SK-N-MC (cell line): ENCODE results near the gene ADK.

Source experiments
- DNase-seq: peaks from one replicate; pipeline ENCODE4 v3.0.0-alpha.2; 2011; ENCODE audit warnings: low read depth, low spot score
- H3K27ac ChIP-seq: fragments of 200-600 bp; sonication (generic); 2 replicates; pipeline ENCODE4 v1.5.1; 2016; ENCODE audit warnings: mixed run types
- H3K36me3 ChIP-seq: fragments of 200-600 bp; sonication (generic); 2 replicates; pipeline ENCODE4 v1.6.1; 2017; ENCODE audit warnings: antibody characterized with exemption, low read length, mixed read lengths; ENCODE audit not compliant: insufficient read depth
- H3K4me3 ChIP-seq: fragments of 200-600 bp; sonication (generic); 2 replicates; pipeline ENCODE4 v1.5.1; 2016
- H3K9ac ChIP-seq: fragments of 200-600 bp; sonication (generic); 2 replicates; pipeline ENCODE4 v1.8.0; 2017; ENCODE audit warnings: mixed run types, mixed read lengths; ENCODE audit not compliant: insufficient read length
- H3K9me3 ChIP-seq: fragments of 200-600 bp; sonication (generic); 2 replicates; pipeline ENCODE4 v1.6.1; 2017; ENCODE audit warnings: low read depth, mild to moderate bottlenecking, antibody characterized with exemption, low read length, moderate library complexity, mixed read lengths
- EZH2 ChIP-seq: fragments of 200-600 bp; sonication (generic); IDR thresholded peaks from one replicate; pipeline ENCODE4 v1.6.1; 2017; ENCODE audit warnings: antibody characterized with exemption
- FOXP2 ChIP-seq: optimal IDR thresholded peaks from 2 replicates; pipeline ENCODE3; 2011; ENCODE audit warnings: mild to moderate bottlenecking, moderate library complexity; ENCODE audit not compliant: insufficient read depth; ENCODE audit errors: extremely low read length, control extremely low read depth
- POLR2AphosphoS5 ChIP-seq: IDR thresholded peaks from 2 replicates; pipeline ENCODE4 v1.6.1; 2012; ENCODE audit warnings: mild to moderate bottlenecking, low read depth, low read length, borderline replicate concordance

The ADK gene

DNA sequence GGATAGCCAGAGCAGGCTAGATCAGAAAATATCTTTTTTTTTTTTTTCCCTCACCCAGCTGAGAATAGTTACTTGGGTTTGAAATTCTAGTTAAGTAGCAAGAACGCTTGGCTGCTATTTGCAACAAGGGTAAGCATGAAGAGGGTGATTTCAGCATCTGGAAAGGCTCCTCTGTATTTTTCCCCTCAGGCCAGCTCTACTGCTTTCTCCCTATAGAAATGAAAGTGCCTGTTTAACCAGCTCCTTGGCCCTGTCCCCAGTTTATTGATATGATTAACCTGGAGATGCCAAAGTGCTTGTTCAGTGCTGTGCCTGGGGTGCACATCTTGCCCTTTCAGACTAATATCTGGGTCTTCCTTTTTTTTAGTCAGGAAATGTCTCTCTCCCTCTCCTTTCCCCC lies 37.5 kb upstream of the ADK start:
- Histone ChIP-seq H3K9ac (no peak overlapping the region), H3K4me3 (no peak overlapping the region), H3K27ac (no peak overlapping the region), H3K36me3 (peaks cover 23% of the 10 kb centered on the region; the same call in 1 of the 2 replicates), H3K9me3 (no peaks in the 10 kb centered on the region)
- TF ChIP-seq FOXP2 (no peak), EZH2 (no peak), POLR2AphosphoS5 (no peak)
- DNase-seq = no peak

DNA sequence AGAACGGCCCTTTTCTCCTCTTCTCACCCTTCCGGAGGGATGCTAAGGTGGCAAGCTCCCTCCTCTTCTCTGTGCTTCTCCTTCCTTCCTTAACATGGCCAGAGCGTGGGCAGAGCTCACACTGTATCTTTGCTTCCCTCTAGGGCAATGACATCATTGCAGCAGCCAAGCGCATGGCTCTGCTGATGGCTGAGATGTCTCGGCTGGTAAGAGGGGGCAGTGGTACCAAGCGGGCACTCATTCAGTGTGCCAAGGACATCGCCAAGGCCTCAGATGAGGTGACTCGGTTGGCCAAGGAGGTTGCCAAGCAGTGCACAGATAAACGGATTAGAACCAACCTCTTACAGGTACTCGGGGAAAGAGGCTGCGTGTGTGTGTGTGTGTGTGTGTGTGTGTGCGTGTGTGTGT lies 37.0 kb upstream of the ADK start:
- Histone ChIP-seq H3K9me3 (no peaks in the 10 kb centered on the region), H3K27ac (no peak overlapping the region), H3K9ac (no peak overlapping the region), H3K4me3 (no peak overlapping the region), H3K36me3 (peaks cover 25% of the 10 kb centered on the region; the same call in 1 of the 2 replicates)
- DNase-seq = no peak
- TF ChIP-seq POLR2AphosphoS5 = no peak
- TF ChIP-seq FOXP2 = no peak
- TF ChIP-seq EZH2 = no peak

DNA sequence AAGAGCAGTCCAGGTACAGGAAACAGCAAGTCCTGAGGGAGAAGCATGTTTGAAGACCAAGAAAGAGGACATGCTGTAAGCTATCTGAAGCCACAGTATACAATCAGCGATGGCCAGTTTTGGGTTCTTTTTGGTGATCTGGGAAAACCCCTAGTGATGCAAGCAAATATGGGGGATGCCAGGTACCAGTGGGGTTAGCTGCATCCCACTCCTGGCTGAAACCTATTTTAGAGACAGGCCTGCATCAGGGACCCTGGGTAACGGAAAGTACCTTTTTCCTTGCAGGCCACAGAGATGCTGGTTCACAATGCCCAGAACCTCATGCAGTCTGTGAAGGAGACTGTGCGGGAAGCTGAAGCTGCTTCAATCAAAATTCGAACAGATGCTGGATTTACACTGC lies 33.3 kb upstream of the ADK start:
- no peak overlapping the region for H3K9ac ChIP-seq
- peaks cover 46% of the 10 kb centered on the region for H3K36me3 ChIP-seq
- TF ChIP-seq POLR2AphosphoS5 (no peak), EZH2 (no peak), FOXP2 (no peak)
- no peak overlapping the region for H3K27ac ChIP-seq
- no peak for DNase-seq
- no peak overlapping the region for H3K4me3 ChIP-seq
- no peaks in the 10 kb centered on the region for H3K9me3 ChIP-seq

DNA sequence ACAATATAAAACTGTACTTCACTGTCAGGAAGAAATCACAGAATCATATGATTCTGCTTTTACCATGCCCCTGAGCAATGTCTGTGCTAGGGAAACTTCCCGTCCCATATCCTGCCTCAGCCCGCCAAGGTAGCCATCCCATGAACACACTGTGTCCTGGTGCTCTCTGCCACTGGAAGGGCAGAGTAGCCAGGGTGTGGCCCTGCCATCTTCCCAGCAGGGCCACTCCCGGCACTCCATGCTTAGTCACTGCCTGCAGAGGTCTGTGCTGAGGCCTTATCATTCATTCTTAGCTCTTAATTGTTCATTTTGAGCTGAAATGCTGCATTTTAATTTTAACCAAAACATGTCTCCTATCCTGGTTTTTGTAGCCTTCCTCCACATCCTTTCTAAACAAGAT lies 32.2 kb upstream of the ADK start:
- Histone ChIP-seq H3K9ac (no peak overlapping the region), H3K27ac (no peak overlapping the region), H3K9me3 (no peaks in the 10 kb centered on the region), H3K4me3 (no peak overlapping the region), H3K36me3 (peaks cover 53% of the 10 kb centered on the region)
- TF ChIP-seq EZH2 = no peak
- TF ChIP-seq FOXP2 = no peak
- TF ChIP-seq POLR2AphosphoS5 = no peak
- no peak for DNase-seq

DNA sequence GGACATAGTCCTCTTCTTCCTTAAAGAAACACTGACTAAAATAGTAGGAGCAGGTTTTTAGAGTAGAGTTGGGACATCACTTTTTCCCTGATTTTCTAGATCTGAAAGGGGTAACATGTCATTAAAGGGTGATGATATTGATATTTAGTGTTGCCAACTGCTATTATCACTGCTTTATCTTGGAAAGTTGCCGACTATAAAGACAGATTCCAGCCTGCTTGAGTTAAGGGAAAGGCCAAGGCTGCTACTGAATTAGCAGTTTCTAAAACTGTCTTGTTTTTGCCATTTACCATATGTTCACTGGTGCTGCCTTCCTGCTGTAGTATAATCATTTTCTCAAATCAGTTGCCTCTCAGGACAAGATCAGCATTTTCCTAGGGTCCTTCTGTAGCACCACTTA lies 30.1 kb upstream of the ADK start:
- H3K36me3 ChIP-seq = peaks cover 55% of the 10 kb centered on the region
- no peak overlapping the region for H3K4me3 ChIP-seq
- no peak overlapping the region for H3K27ac ChIP-seq
- H3K9me3 ChIP-seq = no peaks in the 10 kb centered on the region
- no peak for TF ChIP-seq FOXP2
- H3K9ac ChIP-seq = no peak overlapping the region
- no peak for DNase-seq

DNA sequence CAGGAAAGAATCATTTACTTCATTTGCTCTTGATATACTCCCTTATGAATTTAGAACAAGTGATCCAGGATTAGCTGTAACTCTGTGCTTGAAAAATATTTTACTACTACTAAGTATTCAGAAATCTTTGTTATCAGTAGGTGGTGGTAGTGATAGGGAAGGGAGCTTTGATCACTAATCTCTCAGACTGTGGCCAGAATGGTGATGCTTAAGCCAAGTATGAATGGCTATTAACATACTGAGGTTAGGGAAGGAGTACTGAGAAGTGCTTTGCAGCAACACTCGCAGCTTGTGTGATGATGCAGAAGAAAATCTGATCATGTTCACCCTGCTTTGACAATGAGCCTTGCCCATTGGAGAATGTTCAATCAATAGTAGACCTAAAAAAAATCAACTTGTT lies 29.7 kb upstream of the ADK start:
- H3K9ac ChIP-seq = no peak overlapping the region
- no peak overlapping the region for H3K27ac ChIP-seq
- no peak for DNase-seq
- peaks cover 58% of the 10 kb centered on the region for H3K36me3 ChIP-seq
- H3K4me3 ChIP-seq = no peak overlapping the region
- no peaks in the 10 kb centered on the region for H3K9me3 ChIP-seq
- no peak for TF ChIP-seq POLR2AphosphoS5
- no peak for TF ChIP-seq FOXP2
- TF ChIP-seq EZH2 = no peak

DNA sequence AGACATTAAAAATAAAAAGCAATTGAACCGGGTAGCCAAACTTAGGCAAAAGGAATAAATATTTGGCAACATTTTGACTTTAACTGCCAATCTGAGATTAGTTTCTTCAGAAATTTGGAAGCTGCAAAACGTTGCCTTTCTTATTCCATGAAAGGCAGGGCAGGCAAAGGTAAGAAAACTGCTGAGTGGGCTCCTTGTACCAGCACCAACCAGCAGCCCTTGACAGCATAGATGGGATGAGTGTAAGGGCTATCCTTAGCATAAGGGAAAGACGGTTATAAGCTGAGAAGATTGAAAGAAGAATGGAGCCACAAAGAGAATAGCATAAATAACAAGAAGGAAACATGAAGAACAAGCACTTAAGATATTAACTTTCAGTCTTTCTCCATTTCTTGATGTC lies 29.0 kb upstream of the ADK start:
- DNase-seq = no peak
- H3K9ac ChIP-seq = no peak overlapping the region
- H3K9me3 ChIP-seq = no peaks in the 10 kb centered on the region
- peaks cover 58% of the 10 kb centered on the region for H3K36me3 ChIP-seq
- H3K4me3 ChIP-seq = no peak overlapping the region
- no peak overlapping the region for H3K27ac ChIP-seq
- TF ChIP-seq POLR2AphosphoS5 = no peak
- no peak for TF ChIP-seq FOXP2
- TF ChIP-seq EZH2 = no peak

DNA sequence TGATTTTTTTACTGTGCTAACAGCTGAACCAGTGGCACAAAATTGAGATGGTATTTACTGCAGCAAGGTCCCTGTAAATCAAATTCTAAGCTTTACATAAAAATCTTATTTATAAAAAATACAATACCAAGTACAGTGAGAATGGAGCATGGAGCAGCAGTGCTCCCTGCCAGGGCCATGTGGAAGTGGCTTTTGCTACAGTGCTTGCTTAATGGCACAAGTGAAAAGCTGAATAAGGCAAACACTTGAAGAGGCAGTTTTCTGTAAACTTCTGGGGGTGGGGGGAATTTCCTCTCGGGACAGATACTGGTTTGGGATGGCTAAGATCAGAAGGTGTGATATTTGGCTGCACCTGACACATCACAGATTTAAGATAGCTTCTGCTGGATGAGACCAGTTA lies 27.9 kb upstream of the ADK start:
- Histone ChIP-seq H3K36me3 (peaks cover 55% of the 10 kb centered on the region), H3K9ac (no peak overlapping the region), H3K9me3 (no peaks in the 10 kb centered on the region), H3K4me3 (no peak overlapping the region), H3K27ac (no peak overlapping the region)
- no peak for DNase-seq
- TF ChIP-seq FOXP2 (no peak), POLR2AphosphoS5 (no peak), EZH2 (no peak)

DNA sequence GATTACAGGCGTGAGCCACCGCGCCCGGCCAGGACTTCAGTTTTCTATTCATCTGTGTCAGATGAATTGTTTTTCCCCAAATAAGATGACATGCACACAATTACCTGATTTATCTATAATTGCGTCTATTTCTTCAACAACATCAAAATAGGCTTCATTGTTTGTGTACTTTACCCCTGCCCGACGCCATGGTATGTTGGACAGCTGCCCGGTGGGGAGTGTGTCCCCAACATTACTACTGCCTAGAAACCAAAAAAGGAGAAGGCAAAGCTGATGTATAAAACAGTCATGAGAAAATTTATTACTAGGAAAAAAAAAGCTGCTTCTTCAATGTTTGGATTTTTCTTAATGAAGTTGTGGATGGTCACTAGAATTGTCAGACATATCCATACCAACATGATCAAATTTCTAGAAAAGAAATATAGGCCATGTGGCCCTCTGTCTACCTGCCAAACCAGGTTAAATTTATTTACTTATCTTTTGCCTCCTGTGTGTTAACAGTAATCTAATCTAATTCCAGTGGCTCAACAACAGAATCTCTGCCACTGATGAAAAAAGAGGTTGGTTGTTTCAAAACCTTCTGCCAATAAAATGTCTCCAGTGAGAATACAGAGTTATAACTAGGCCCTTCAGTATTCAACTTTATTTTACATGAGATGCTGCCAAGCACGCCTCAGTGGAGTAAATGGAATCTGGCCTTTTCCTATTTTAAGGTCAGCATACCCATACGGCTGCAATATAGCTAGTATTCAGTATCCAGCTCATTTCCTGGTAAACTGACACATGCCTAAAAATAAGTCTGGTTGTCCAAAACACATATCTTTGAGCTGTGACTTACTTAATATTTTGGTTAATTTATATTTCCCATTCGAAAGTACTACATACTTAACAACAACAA lies 16.8 kb upstream of the ADK start:
- no peak for TF ChIP-seq EZH2
- no peak for TF ChIP-seq FOXP2
- no peak for TF ChIP-seq POLR2AphosphoS5
- H3K36me3 ChIP-seq = peaks cover 41% of the 10 kb centered on the region
- no peak overlapping the region for H3K9ac ChIP-seq
- H3K4me3 ChIP-seq = no peak overlapping the region
- H3K9me3 ChIP-seq = no peaks in the 10 kb centered on the region
- H3K27ac ChIP-seq = no peak overlapping the region
- DNase-seq = no peak
